K562 (cell line): Measurements from ENCODE around the gene REC8. TPM values are rescaled to one million over a fixed set of nuclear protein-coding genes. Genes with fewer than 3 reads are reported as not detected.

Experiments used
- ATAC-seq: fragments of 200-7000 bp; cut with Tn5 transposase; 3 replicates; pipeline ENCODE4 v1.9.1; 2020; ENCODE audit warnings: moderate library complexity
- BruUV-seq: library from RNA; stranded (reverse); fragments of 400-500 nt; replicated peaks from 2 replicates; lab custom pipeline; 2021; lab: Mats Ljungman, UMichigan
- CTCF ChIA-PET: fragments of 300-600 bp; formaldehyde crosslinking; extraction: SDS; loops from one replicate; lab custom pipeline; 2021; ENCODE audit warnings: low intra/inter-chr PET ratio; lab: Yijun Ruan, JAX
- POLR2A ChIA-PET: fragments of 300-600, 350-650 bp; sonication (Branson Sonifier 250); formaldehyde crosslinking; extraction: SDS; loops from one replicate; lab custom pipeline; 2021; ENCODE audit warnings: antibody characterized with exemption, inconsistent platforms; lab: Yijun Ruan, JAX
- DNase-seq, 4 experiments: peaks; one replicate each; pipeline versions ENCODE4 v3.0.0 to v3.0.0-alpha.2; 2011 to 2018; ENCODE audit warnings: low spot score in 3 of 4, mixed read lengths in 3 of 4; ENCODE audit errors: extremely low read depth in 1 of 4
- FAIRE-seq: peaks from 2 replicates; lab custom pipeline; 2011; peaks lifted over from hg19 to GRCh38; lab: Jason Lieb, UNC
- H2AFZ ChIP-seq: 2 replicates; pipeline ENCODE4 v1.6.0; 2011; ENCODE audit warnings: low read depth, low read length, control low read depth, inconsistent platforms
- H3K27ac ChIP-seq: fragments of 200-600 bp; 3 replicates; pipeline ENCODE4 v1.8.0; 2011; ENCODE audit warnings: low read depth, mild to moderate bottlenecking, control low read depth, inconsistent platforms, low read length, moderate library complexity, mixed read lengths; ENCODE audit errors: extremely low read depth
- H3K27me3 ChIP-seq, 2 experiments: fragments of 300-600 bp in 1 of 2; 2 replicates in 1 of 2; 3 replicates in 1 of 2; pipeline versions ENCODE4 v1.6.0 to v1.8.0; 2011; ENCODE audit warnings: inconsistent platforms in 2 of 2, low read length in 2 of 2, mild to moderate bottlenecking in 1 of 2, mixed read lengths in 1 of 2, moderate library complexity in 1 of 2; ENCODE audit not compliant: control insufficient read depth in 2 of 2, insufficient read depth in 2 of 2
- H3K36me3 ChIP-seq: fragments of 300-600 bp; 3 replicates; pipeline ENCODE4 v1.8.0; 2011; ENCODE audit warnings: mild to moderate bottlenecking, low read length, inconsistent platforms; ENCODE audit not compliant: control insufficient read depth, insufficient read depth
- H3K4me1 ChIP-seq, 2 experiments: fragments of 200-600 bp in 1 of 2; replicated peaks in 1 of 2; 2 replicates in 1 of 2; 3 replicates in 1 of 2; pipeline versions ENCODE4 v1.5.1 to v1.8.0; 2011; ENCODE audit warnings: inconsistent platforms in 2 of 2, low read length in 2 of 2, mild to moderate bottlenecking in 1 of 2, mixed read lengths in 1 of 2, moderate library complexity in 1 of 2; ENCODE audit not compliant: control insufficient read depth in 2 of 2, insufficient read depth in 2 of 2
- H3K4me2 ChIP-seq: 2 replicates; pipeline ENCODE4 v1.6.1; 2011; ENCODE audit warnings: low read length, control low read depth, inconsistent platforms, mixed read lengths; ENCODE audit not compliant: insufficient read depth
- H3K4me3 ChIP-seq: fragments of 200-600 bp; sonication (generic), shearing (Covaris generic); 2 replicates; pipeline ENCODE4 v1.5.1; 2016; ENCODE audit warnings: control low read depth, inconsistent platforms
- H3K79me2 ChIP-seq: fragments of 200-600 bp; 3 replicates; pipeline ENCODE4 v1.8.0; 2011; ENCODE audit warnings: low read length, inconsistent platforms; ENCODE audit not compliant: control insufficient read depth, insufficient read depth
- H3K9ac ChIP-seq, 2 experiments: 2 replicates each; pipeline versions ENCODE4 v1.6.0 to v1.6.1; 2011; ENCODE audit warnings: low read depth in 2 of 2, low read length in 2 of 2, control low read depth in 1 of 2, inconsistent platforms in 1 of 2, mild to moderate bottlenecking in 1 of 2, mixed read lengths in 1 of 2; ENCODE audit not compliant: insufficient read depth in 1 of 2
- H3K9me1 ChIP-seq: one replicate; pipeline ENCODE4 v1.6.0; 2011; ENCODE audit warnings: inconsistent platforms, mild to moderate bottlenecking, low read length, moderate library complexity; ENCODE audit not compliant: control insufficient read depth, insufficient read depth
- H3K9me3 ChIP-seq: replicated peaks from 2 replicates; pipeline ENCODE4 v1.5.1; 2011; ENCODE audit warnings: low read depth, low read length, inconsistent platforms; ENCODE audit not compliant: control insufficient read depth, insufficient read depth
- H4K20me1 ChIP-seq: replicated peaks from 2 replicates; pipeline ENCODE4 v1.6.1; 2011; ENCODE audit warnings: low read length, inconsistent platforms, mixed read lengths; ENCODE audit not compliant: control insufficient read depth, insufficient read depth
- C11orf30 ChIP-seq: fragments of 450-650 bp; IDR thresholded peaks from 2 replicates; pipeline ENCODE4 v1.6.1; 2016; ENCODE audit warnings: low read depth, mild to moderate bottlenecking
- GATAD2A ChIP-seq: fragments of 450-650 bp; IDR thresholded peaks from 2 replicates; pipeline ENCODE4 v1.6.1; 2017
- MAFF ChIP-seq: IDR thresholded peaks from 2 replicates; pipeline ENCODE4 v1.6.1; 2012; ENCODE audit warnings: low read length, improper control_type of control experiment
- MAFG ChIP-seq: fragments of 450-650 bp; conservative IDR thresholded peaks from 2 replicates; pipeline ENCODE4 v1.6.1; 2016; ENCODE audit warnings: missing genetic modification characterization, missing compliant biosample characterization
- MAFK ChIP-seq: IDR thresholded peaks from 2 replicates; pipeline ENCODE4 v1.6.1; 2011; ENCODE audit warnings: low read length, improper control_type of control experiment
- ZNF316 ChIP-seq: fragments of 450-650 bp; IDR thresholded peaks from 2 replicates; pipeline ENCODE4 v1.6.1; 2016
- ZNF561 ChIP-seq: fragments of 450-650 bp; formaldehyde crosslinking; conservative IDR thresholded peaks from 2 replicates; pipeline ENCODE4 v1.4.0; 2020; ENCODE audit warnings: mild to moderate bottlenecking, moderate library complexity
- WGBS: fragments of 100-300 bp; shearing (Covaris generic); methylation state at CpG from one replicate; pipeline ENCODE4 v1.1.6; 2016; ENCODE audit warnings: low coverage, mixed read lengths; ENCODE audit not compliant: insufficient coverage; ENCODE audit errors: missing lambda C conversion rate; 5-methylcytosine and 5-hydroxymethylcytosine counted together
- in situ Hi-C: fragments of 300-500 bp; cut with MboI; formaldehyde crosslinking; loops from 4 replicates; pipeline ENCODE4 v1.15.0; 2018; ENCODE audit warnings: inconsistent platforms, mixed read lengths
- intact Hi-C: fragments of 100-400 bp; cut with micrococcal nuclease; formaldehyde crosslinking; loops from 2 replicates; pipeline ENCODE4 v1.14.2; 2022
- polyA plus RNA-seq, 8 experiments: library from polyadenylated mRNA; depleted of rRNA in 4 of 8; stranded (reverse) in 5 of 8; unstranded in 3 of 8; fragments of >200 nt; fragmentation: Nextera tagmentation in 2 of 8; fragmentation: Illumina TruSeq in 1 of 8; extraction: Ambion mirVana in 2 of 8; extraction: Trizol in 1 of 8; gene quantifications; 2 replicates each; pipeline versions ENCODE4 v1.2.1 to v1.2.3, GENCODE V29; 2011 to 2014; ENCODE audit warnings: inconsistent platforms in 1 of 8, missing spikeins in 1 of 8
- total RNA-seq, 7 experiments: library from RNA; depleted of rRNA in 6 of 7; stranded (reverse); fragments of >200 nt in 6 of 7; fragmentation: Illumina TruSeq in 2 of 7; extraction: Trizol in 2 of 7; gene quantifications; 2 replicates each; pipeline versions ENCODE4 v1.2.1 to v1.2.3, GENCODE V29; 2011 to 2021; ENCODE audit warnings: low replicate concordance in 1 of 7
- TF ChIP-seq, protein P1 (sequence below): fragments of 250-450 bp; sonication (Bioruptor Pico); IDR thresholded peaks from 2 replicates; pipeline ENCODE4 v1.5.0; 2020; ENCODE audit warnings: mild to moderate bottlenecking

Gene REC8
- total and polyA plus RNA-seq, 9 of the 15 experiments (the other 6 are each of a cell fraction or from before 2014, with no cell fraction given): 0.11 to 2.5 (median 0.85) TPM

GRCh38 chr14:24224618-24225071, 52.8 kb downstream of the REC8 start:
- Histone ChIP-seq H3K4me3 (no peak overlapping the region), H2AFZ (no peak overlapping the region), H3K4me1 (no peaks in the 10 kb centered on the region; a peak in 1 of 5 replicates), H4K20me1 (no peaks in the 10 kb centered on the region), H3K9ac (no peak overlapping the region), H3K27me3 (no peaks in the 10 kb centered on the region), H3K4me2 (no peak overlapping the region), H3K27ac (no peak overlapping the region), H3K9me3 (no peaks in the 10 kb centered on the region), H3K79me2 (peaks cover 44% of the 10 kb centered on the region), H3K9me1 (no peaks in the 10 kb centered on the region), H3K36me3 (peaks cover 12% of the 10 kb centered on the region; the same call in 1 of the 3 replicates)
- ChIA-PET POLR2A (interaction anchor here (1.2 kb wide), 1 partner anchor 8 kb away, joined by 4 read pairs; the partner anchor contains the start of gene MDP1), CTCF (no interaction called here)
- intact Hi-C loops: no loop called here
- DNase-seq: no peak
- no TSS peak for BruUV-seq
- 93% methylated on average over 7 of the region's 7 CpGs for WGBS
- ATAC-seq: no peak
- in situ Hi-C loops: no loop called here
- TF ChIP-seq, protein P1, sequence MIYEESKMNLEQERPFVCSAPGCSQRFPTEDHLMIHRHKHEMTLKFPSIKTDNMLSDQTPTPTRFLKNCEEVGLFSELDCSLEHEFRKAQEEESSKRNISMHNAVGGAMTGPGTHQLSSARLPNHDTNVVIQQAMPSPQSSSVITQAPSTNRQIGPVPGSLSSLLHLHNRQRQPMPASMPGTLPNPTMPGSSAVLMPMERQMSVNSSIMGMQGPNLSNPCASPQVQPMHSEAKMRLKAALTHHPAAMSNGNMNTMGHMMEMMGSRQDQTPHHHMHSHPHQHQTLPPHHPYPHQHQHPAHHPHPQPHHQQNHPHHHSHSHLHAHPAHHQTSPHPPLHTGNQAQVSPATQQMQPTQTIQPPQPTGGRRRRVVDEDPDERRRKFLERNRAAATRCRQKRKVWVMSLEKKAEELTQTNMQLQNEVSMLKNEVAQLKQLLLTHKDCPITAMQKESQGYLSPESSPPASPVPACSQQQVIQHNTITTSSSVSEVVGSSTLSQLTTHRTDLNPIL (CRISPR knock-in tag): no peak
- no peak for FAIRE-seq

- TF ChIP-seq ZNF561 (no peak), GATAD2A (no peak), C11orf30 (peak; percentile 65), MAFF (peak; percentile 82), MAFG (tag) (peak; percentile 48; the same call in 1 of the 2 replicates), ZNF316 (peak; percentile 83), MAFK (peak; percentile 71)
- ChIA-PET CTCF (no interaction called here), POLR2A (interaction anchor here (0.5 kb wide), 1 partner anchor 39 kb away, joined by 3 read pairs; no protein-coding TSS in a partner anchor)
- H2AFZ ChIP-seq: no peak overlapping the region
- intact Hi-C loops: no loop called here
- peaks cover 52% of the 10 kb centered on the region for H3K79me2 ChIP-seq
- H3K27ac ChIP-seq: no peak overlapping the region
- H3K4me3 ChIP-seq: no peak overlapping the region
- no peak for ATAC-seq
- no peaks in the 10 kb centered on the region for H3K9me3 ChIP-seq
- no peak for FAIRE-seq
- no TSS peak for BruUV-seq
- DNase-seq: no peak
- H3K9ac ChIP-seq: no peak overlapping the region
- H3K27me3 ChIP-seq: no peaks in the 10 kb centered on the region
- WGBS: 91% methylated on average over 1 of the region's 1 CpG
- H3K4me1 ChIP-seq: peaks cover 0 to 6% of the 10 kb centered on the region in 2 experiments; a peak in 2 of 5 replicates
- no peaks in the 10 kb centered on the region for H3K9me1 ChIP-seq
- peaks cover 12% of the 10 kb centered on the region; the same call in 1 of the 3 replicates for H3K36me3 ChIP-seq
- H4K20me1 ChIP-seq: no peaks in the 10 kb centered on the region
- in situ Hi-C loops: no loop called here
- H3K4me2 ChIP-seq: no peak overlapping the region
Measured at GRCh38 chr14:24226473-24226872, 54.6 kb downstream of the REC8 start.
